M059J (cell line): Measurements from ENCODE around the gene SEMA4D. TPM values are rescaled to one million over a fixed set of nuclear protein-coding genes. Genes with fewer than 3 reads are reported as not detected.

Source experiments
- DNase-seq: peaks from one replicate; pipeline ENCODE4 v3.0.0-alpha.2; 2012; ENCODE audit warnings: low read depth
- total RNA-seq: library from RNA; depleted of rRNA; stranded (reverse); fragments of >200 nt; shearing (Covaris generic); gene quantifications from 2 replicates; pipeline ENCODE4 v1.2.3, GENCODE V29; 2014

SEMA4D gene
- total RNA-seq, 1 experiment from 2014 or later = 14.3 TPM

- peak; percentile 34 for DNase-seq
These were observed 109.6 kb downstream of the SEMA4D start for GRCh38 chr9:89388084-89388867.

- DNase-seq = no peak
These were observed 110.6 kb downstream of the SEMA4D start for GRCh38 chr9:89387197-89387849.

GRCh38 chr9:89386797-89387196 lies 111.1 kb downstream of the SEMA4D start:
- DNase-seq = no peak

- DNase-seq = no peak
These were observed 111.7 kb downstream of the SEMA4D start for GRCh38 chr9:89386206-89386605.

GRCh38 chr9:89384783-89385182 lies 113.1 kb downstream of the SEMA4D start:
- no peak for DNase-seq

- no peak for DNase-seq
These were observed 114.1 kb downstream of the SEMA4D start for GRCh38 chr9:89383721-89384300.

- no peak for DNase-seq
These were observed 114.7 kb downstream of the SEMA4D start for GRCh38 chr9:89383030-89383720.

- no peak for DNase-seq
These were observed 115.6 kb downstream of the SEMA4D start for GRCh38 chr9:89382026-89382986.

- no peak for DNase-seq
These were observed 116.7 kb downstream of the SEMA4D start for GRCh38 chr9:89381308-89381609.

- no peak for DNase-seq
These were observed 117.2 kb downstream of the SEMA4D start for GRCh38 chr9:89380437-89381307.

GRCh38 chr9:89379508-89380115 lies 118.3 kb downstream of the SEMA4D start:
- DNase-seq = no peak

- no peak for DNase-seq
These were observed 118.9 kb downstream of the SEMA4D start for GRCh38 chr9:89379031-89379430.

- no peak for DNase-seq
These were observed 119.4 kb downstream of the SEMA4D start for GRCh38 chr9:89378541-89378940.

GRCh38 chr9:89377411-89377810 lies 120.5 kb downstream of the SEMA4D start:
- no peak for DNase-seq

- no peak for DNase-seq
These were observed 121.1 kb downstream of the SEMA4D start for GRCh38 chr9:89376741-89377351.

GRCh38 chr9:89376286-89376685 lies 121.6 kb downstream of the SEMA4D start:
- DNase-seq = no peak

- DNase-seq = peak; percentile 72
These were observed 122.6 kb downstream of the SEMA4D start for GRCh38 chr9:89375191-89375760.

- DNase-seq = peak; percentile 92
These were observed 123.7 kb downstream of the SEMA4D start for GRCh38 chr9:89374176-89374575.

GRCh38 chr9:89372979-89373378 lies 124.9 kb downstream of the SEMA4D start:
- DNase-seq = no peak
